Aorta (tissue), 5 donors: ENCODE results near the gene RGS21. TPM values are rescaled to one million over a fixed set of nuclear protein-coding genes. Genes with fewer than 3 reads are reported as not detected.

Source experiments
- ATAC-seq: fragments of 200-7000 bp; cut with Tn5 transposase; one replicate; pipeline ENCODE4 v1.9.1; 2022; ENCODE audit warnings: moderate library complexity; ENCODE audit not compliant: low FRiP score
- DNase-seq, 2 donors: peaks; one replicate each; pipeline ENCODE4 v3.0.0-alpha.2; 2020
- H3K27ac ChIP-seq, 2 donors: one replicate each; pipeline ENCODE4 v1.5.1; 2013; ENCODE audit warnings: low read length in 2 of 2, mild to moderate bottlenecking in 2 of 2, moderate library complexity in 2 of 2, control low read depth in 1 of 2, inconsistent platforms in 1 of 2, low read depth in 1 of 2
- H3K27me3 ChIP-seq, 2 donors: one replicate each; pipeline ENCODE4 v1.6.1; 2013; ENCODE audit warnings: control low read depth in 1 of 2, low read length in 1 of 2, mild to moderate bottlenecking in 1 of 2, moderate library complexity in 1 of 2; ENCODE audit not compliant: insufficient read depth in 2 of 2, control insufficient read depth in 1 of 2
- H3K36me3 ChIP-seq, 2 donors: one replicate each; pipeline ENCODE4 v1.6.1; 2013; ENCODE audit warnings: control low read depth in 1 of 2, low read length in 1 of 2, mild to moderate bottlenecking in 1 of 2; ENCODE audit not compliant: insufficient read depth in 2 of 2, control insufficient read depth in 1 of 2
- H3K4me1 ChIP-seq, 2 donors: one replicate each; pipeline ENCODE4 v1.6.1; 2013; ENCODE audit warnings: low read length in 2 of 2, control low read depth in 1 of 2, mild to moderate bottlenecking in 1 of 2, moderate library complexity in 1 of 2; ENCODE audit not compliant: insufficient read depth in 2 of 2, control insufficient read depth in 1 of 2
- H3K4me3 ChIP-seq, 2 donors: one replicate each; pipeline ENCODE4 v1.5.1; 2013; ENCODE audit warnings: low read length in 2 of 2, control low read depth in 1 of 2, mild to moderate bottlenecking in 1 of 2
- H3K9me3 ChIP-seq: one replicate; pipeline ENCODE4 v1.6.1; 2013; ENCODE audit warnings: mild to moderate bottlenecking, low read length; ENCODE audit not compliant: control insufficient read depth
- WGBS, 2 donors: extraction: QIAGEN DNeasy Blood & Tissue Kit; methylation state at CpG; one replicate each; pipeline ENCODE4 v1.1.7; 2013; 5-methylcytosine and 5-hydroxymethylcytosine counted together
- intact Hi-C, 2 donors: fragments of 100-400 bp; cut with DNase I; formaldehyde crosslinking; loops; one replicate each; pipeline versions ENCODE4 v1.14.2 to v1.15.0; 2022
- polyA plus RNA-seq, 2 donors: library from polyadenylated mRNA; stranded (reverse); fragments of 200-250 nt; gene quantifications; one replicate each; pipeline ENCODE4 v1.2.3, GENCODE V29; 2013
- total RNA-seq, 2 donors: library from RNA; stranded (reverse); fragmentation: NEBNext Ultra II Directional; extraction: Animal tissue kit (Norgen Biotek cat#: 25700); gene quantifications; one replicate each; pipeline ENCODE4 v1.2.1, GENCODE V29; 2021
- donor health status: healthy with polysubstance abuse.
- donor health status: Bipolar disorder and iron deficiency.
- donor health status: DM: no; HTN: no; CAD: no.
- donor health status: DM: no; HTN: no; CAD: no.
- donor health status: DM: yes; HTN: yes; CAD: no.

RGS21 gene
- total and polyA plus RNA-seq, 4 donors = not detected

GRCh38 chr1:192386051-192386650, 69.4 kb downstream of the RGS21 start:
- Histone ChIP-seq H3K4me1 (no peaks in the 10 kb centered on the region), H3K4me3 (no peak overlapping the region), H3K27me3 (no peaks in the 10 kb centered on the region), H3K9me3 (no peaks in the 10 kb centered on the region), H3K36me3 (no peaks in the 10 kb centered on the region), H3K27ac (no peak overlapping the region)
- DNase-seq (no peak), ATAC-seq (no peak)
- WGBS, 2 donors = 77 to 82% methylated on average over 1 of the region's 1 CpG
- intact Hi-C loops = no loop called here

- no peaks in the 10 kb centered on the region for H3K4me1 ChIP-seq
- no peak for DNase-seq
- no peaks in the 10 kb centered on the region for H3K9me3 ChIP-seq
- H3K36me3 ChIP-seq = no peaks in the 10 kb centered on the region
- intact Hi-C loops = no loop called here
- H3K4me3 ChIP-seq = no peak overlapping the region
- H3K27me3 ChIP-seq = no peaks in the 10 kb centered on the region
- no peak for ATAC-seq
- WGBS, 2 donors = 84 to 92% methylated on average over 2 of the region's 2 CpGs
- H3K27ac ChIP-seq = no peak overlapping the region
Measured at GRCh38 chr1:192395211-192395610, 78.4 kb downstream of the RGS21 start.

DNA sequence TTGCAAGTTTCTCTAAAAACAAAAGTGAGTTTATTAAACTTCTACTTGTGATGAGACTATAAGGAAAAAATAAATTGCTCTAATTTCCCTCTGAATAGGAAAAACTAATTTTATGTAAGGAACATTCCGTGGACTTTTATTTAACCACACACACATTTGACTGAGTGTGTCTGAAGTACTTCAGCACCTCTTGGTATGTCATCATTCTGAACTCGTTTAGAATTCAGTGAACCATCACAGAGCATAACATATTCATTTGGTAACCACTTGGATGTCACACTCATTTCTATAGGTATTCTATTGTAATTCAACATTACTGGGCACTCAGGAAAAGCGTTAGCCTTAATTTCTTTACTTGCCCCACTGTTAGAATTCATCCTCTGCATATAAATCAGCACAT, 79.1 kb downstream of the RGS21 start:
- H3K4me3 ChIP-seq = no peak overlapping the region
- no peak for ATAC-seq
- no peak overlapping the region for H3K27ac ChIP-seq
- no peaks in the 10 kb centered on the region for H3K36me3 ChIP-seq
- H3K4me1 ChIP-seq = no peaks in the 10 kb centered on the region
- H3K27me3 ChIP-seq = no peaks in the 10 kb centered on the region
- 66 to 75% methylated on average over 3 of the region's 3 CpGs for WGBS, 2 donors
- intact Hi-C loops = no loop called here
- H3K9me3 ChIP-seq = no peaks in the 10 kb centered on the region
- DNase-seq = no peak

GRCh38 chr1:192399161-192399560, 82.4 kb downstream of the RGS21 start:
- no peaks in the 10 kb centered on the region for H3K9me3 ChIP-seq
- H3K36me3 ChIP-seq = no peaks in the 10 kb centered on the region
- no peak overlapping the region for H3K4me3 ChIP-seq
- no peaks in the 10 kb centered on the region for H3K27me3 ChIP-seq
- DNase-seq (no peak), ATAC-seq (no peak)
- no peaks in the 10 kb centered on the region for H3K4me1 ChIP-seq
- 65 to 70% methylated on average over 4 of the region's 4 CpGs for whole genome bisulfite sequencing, 2 donors
- H3K27ac ChIP-seq = no peak overlapping the region
- intact Hi-C loops = no loop called here

DNA sequence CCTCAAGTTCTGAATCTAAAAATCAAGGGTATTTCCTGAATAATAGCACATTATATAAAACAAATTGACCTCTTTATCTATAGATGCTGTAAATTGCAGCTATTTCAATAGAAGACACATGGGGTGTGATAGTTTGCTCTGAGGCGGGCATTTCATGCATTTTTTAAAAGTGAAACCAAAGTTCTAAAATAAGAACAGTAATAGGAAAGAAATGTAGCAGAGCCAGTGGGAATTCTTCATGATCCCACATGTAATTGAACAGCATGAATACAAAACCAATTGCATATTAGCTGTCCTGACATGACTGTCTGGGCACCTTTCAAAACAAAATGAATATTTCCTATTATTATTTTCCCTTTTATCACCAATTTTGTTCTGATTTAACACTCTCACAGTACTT, 85.0 kb downstream of the RGS21 start:
- Histone ChIP-seq H3K36me3 (no peaks in the 10 kb centered on the region), H3K27me3 (no peaks in the 10 kb centered on the region), H3K27ac (no peak overlapping the region), H3K4me1 (no peaks in the 10 kb centered on the region), H3K9me3 (no peaks in the 10 kb centered on the region), H3K4me3 (no peak overlapping the region)
- intact Hi-C loops = no loop called here
- WGBS, 2 donors = 7% methylated on average over 1 of the region's 1 CpG
- ATAC-seq = no peak
- no peak for DNase-seq

DNA sequence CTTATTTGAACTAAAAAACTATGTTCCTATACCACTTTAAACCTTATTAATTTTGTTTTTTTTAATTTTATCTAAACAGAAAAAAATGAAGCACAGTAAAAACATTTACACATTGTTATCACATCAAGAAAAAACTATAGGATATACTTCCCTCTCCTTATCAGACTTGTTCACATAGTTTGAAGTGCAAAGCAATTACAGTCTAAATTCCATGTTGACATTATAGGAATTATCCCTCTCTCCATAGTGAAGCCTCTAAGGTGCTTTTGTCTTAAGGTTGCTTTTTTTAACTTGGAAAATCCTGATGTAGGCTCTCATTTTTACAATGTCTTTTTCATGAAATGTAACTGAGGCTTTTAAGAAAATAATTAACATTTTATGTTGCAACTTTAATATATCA, 85.8 kb downstream of the RGS21 start:
- ATAC-seq = no peak
- intact Hi-C loops = no loop called here
- no peaks in the 10 kb centered on the region for H3K4me1 ChIP-seq

GRCh38 chr1:192407206-192407605, 90.4 kb downstream of the RGS21 start:
- H3K27me3 ChIP-seq = no peaks in the 10 kb centered on the region
- no peak for ATAC-seq
- H3K4me1 ChIP-seq = no peaks in the 10 kb centered on the region
- H3K4me3 ChIP-seq = no peak overlapping the region
- H3K36me3 ChIP-seq = no peaks in the 10 kb centered on the region
- WGBS, 2 donors = 45 to 49% methylated on average over 3 of the region's 3 CpGs
- no peaks in the 10 kb centered on the region for H3K9me3 ChIP-seq
- intact Hi-C loops = no loop called here
- no peak for DNase-seq
- H3K27ac ChIP-seq = no peak overlapping the region

More for the DNA sequence above, 85.8 kb downstream of the RGS21 start:
- Histone ChIP-seq H3K36me3 (no peaks in the 10 kb centered on the region), H3K27ac (no peak overlapping the region), H3K27me3 (no peaks in the 10 kb centered on the region), H3K9me3 (no peaks in the 10 kb centered on the region), H3K4me3 (no peak overlapping the region)
- DNase-seq = no peak

Other genes starting within 250 kb of the RGS21 start
- gene RGS18, start 158.5 kb upstream of the RGS21 start, total RNA-seq = 1 to 10 TPM; 5.4 to 7.1 TPM
- 1 to 10 TPM; 1.2 to 3.1 TPM for gene RGS18, start 158.5 kb upstream of the RGS21 start, polyA plus RNA-seq